Activated CD8-positive, alpha-beta memory T cell treated with anti-CD3 and anti-CD28 coated beads for 48 hours (primary cell): ENCODE data around the gene MYO3B.
"Not testable (repeated sequence)": the region's sequence is repeated elsewhere in the genome, so short reads cannot be mapped to it uniquely, and the experiment has no call there.

Experiments
- DNase-seq, 3 experiments: peaks; one replicate each; pipeline ENCODE4 v3.0.0-alpha.2; 2020; ENCODE audit warnings: low read depth in 2 of 3, low spot score in 2 of 3

The MYO3B gene

GRCh38 chr2:170332676-170333402 lies 154.9 kb downstream of the MYO3B start:
- no peak for DNase-seq

- no peak for DNase-seq
These were observed 157.4 kb downstream of the MYO3B start for GRCh38 chr2:170335351-170335750.

DNA sequence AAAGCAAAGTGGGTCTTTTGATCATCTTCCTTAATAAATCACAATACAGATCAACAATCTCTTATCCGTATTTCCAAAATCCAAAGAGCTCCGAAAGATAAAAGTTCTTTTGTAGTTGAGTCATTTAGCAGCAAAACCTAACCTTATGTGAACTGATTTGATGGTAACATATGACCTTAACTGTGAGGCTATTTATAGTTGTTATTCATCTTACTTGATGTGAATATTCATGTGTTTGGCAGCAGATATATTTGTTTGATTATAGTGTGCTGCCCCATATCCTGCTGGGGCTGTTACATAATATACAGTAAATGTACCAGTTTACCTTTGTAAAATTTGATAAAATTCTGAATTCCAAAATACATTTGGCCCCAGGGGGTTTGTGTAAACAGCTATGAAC lies 158.5 kb downstream of the MYO3B start:
- DNase-seq = no peak

DNA sequence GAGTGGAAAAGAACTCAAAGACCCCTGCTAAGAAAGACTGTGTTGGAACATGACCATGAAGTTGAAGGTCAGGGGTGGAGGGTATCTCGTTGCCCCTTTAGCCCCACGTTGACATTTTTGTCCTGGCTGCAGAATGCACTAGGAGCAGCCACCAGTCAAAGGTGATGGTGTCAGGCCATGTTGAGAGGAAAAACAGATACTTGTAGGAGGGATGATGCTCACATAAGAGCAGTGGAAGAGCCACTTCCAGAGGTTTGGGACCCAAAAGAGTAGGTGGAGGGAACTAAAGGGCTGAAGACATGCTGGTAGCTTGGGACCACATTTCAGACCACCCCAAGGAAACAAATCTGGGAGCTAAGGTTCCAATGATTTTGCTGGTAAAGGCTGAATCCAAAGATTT lies 159.0 kb downstream of the MYO3B start:
- DNase-seq = no peak

- DNase-seq = no peak
These were observed 161.4 kb downstream of the MYO3B start for GRCh38 chr2:170339322-170339721.

DNA sequence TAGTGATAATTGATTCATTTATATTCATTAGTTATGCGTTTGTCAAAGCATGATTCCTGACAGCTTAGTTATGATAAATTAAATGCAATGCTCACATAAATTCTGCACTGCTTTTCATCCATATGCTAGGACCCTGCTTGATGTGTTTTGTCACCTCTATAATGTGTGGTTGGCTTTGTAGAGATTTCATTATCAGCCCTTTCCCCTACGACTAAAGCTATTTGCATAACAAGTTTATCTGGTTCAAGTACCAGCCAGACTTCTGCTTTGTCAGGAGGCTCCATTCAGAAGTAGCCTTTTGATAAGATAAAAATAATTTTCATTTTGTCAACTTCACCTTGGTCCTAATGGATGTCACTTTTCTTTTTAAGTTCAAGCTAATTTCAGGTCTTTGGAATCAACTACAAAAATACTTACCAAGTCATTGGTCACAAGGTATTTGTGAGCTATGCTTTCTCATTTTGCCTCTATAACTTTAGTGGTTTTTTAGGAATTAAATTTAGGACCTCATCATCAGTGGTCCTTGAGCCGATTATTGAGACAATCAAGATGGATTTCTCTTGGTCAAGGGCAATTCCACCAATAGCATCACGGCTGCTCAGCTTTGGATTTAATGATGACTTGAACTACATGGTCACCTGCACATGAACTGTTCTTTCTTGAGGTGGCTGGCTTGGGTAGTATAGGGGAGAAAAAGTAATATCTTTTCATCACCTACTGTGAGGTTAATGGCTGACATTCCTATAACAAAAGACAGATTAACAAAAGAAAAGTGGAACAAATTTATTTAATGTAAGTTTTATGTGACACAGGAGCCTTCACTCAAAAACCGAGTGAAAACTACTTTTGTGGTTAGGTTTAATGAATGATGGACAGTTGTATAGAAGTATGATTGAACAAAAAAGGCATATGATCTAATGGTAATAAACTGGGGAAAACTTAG lies 162.1 kb downstream of the MYO3B start:
- no peak for DNase-seq

DNA sequence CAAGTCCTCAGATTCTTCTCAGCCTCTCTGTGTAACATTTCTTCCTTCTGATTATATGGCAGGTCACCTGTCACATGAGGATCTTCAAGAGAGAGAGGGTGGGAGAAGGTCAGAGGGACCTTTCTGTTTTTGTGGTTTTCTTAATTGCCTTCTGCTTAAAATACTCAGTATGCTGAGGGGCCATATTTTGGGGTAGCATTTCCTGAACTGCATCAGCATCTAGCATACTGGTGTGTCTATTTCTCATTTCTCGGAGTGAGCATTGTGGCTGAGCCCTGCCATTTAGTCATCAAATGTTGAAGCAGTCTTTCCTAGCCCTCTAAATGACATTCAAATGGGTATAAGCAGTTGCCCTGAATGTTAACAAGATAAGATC lies 162.7 kb downstream of the MYO3B start:
- no peak for DNase-seq

DNA sequence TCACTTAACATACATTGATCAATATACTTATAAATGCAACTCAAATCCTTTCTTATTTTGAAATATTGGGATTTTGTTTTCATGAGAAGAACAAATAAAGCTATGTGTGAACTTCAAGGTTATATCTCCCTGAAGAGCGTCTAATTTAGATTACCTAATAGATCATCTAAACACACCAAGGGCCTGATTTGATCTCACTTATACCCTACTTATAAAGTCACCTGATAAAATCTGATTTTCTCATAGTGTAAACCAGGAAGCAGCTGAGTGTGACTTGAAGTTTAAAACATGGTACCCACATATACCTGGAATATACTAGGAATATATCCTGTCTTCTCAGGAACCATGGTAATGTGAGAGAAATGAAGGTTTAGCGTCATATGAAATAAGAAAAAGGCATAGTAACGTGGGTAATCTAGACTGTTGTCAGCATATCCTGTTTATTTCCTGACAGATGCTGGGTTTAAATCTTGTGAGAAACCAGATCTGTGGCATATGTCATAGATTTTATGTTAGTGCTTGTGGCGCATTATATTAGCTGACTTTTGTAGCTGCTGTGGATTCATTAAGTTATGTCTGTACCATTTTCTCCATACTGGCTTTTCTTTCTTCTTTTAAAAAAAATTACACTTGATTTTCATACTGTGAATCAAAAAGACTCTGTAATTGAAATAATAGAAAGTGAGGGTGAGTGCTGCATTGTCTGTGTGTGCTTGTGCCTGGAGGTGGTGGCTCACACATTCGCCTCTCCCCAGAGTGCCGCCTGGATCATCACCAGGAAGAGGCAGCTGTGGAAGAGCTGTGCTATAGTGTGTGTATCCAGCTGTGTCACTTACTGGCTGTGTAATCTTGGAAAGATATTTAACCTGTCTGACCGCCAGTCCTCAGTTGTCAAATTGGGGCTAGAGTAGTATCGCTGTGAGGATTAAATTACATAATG lies 164.0 kb downstream of the MYO3B start:
- no peak for DNase-seq

GRCh38 chr2:170344663-170345346 lies 166.9 kb downstream of the MYO3B start:
- DNase-seq = no peak

- no peak for DNase-seq
These were observed 167.7 kb downstream of the MYO3B start for GRCh38 chr2:170345607-170346006.

- DNase-seq = not testable (repeated sequence)
These were observed 171.3 kb downstream of the MYO3B start for GRCh38 chr2:170349269-170349668.

DNA sequence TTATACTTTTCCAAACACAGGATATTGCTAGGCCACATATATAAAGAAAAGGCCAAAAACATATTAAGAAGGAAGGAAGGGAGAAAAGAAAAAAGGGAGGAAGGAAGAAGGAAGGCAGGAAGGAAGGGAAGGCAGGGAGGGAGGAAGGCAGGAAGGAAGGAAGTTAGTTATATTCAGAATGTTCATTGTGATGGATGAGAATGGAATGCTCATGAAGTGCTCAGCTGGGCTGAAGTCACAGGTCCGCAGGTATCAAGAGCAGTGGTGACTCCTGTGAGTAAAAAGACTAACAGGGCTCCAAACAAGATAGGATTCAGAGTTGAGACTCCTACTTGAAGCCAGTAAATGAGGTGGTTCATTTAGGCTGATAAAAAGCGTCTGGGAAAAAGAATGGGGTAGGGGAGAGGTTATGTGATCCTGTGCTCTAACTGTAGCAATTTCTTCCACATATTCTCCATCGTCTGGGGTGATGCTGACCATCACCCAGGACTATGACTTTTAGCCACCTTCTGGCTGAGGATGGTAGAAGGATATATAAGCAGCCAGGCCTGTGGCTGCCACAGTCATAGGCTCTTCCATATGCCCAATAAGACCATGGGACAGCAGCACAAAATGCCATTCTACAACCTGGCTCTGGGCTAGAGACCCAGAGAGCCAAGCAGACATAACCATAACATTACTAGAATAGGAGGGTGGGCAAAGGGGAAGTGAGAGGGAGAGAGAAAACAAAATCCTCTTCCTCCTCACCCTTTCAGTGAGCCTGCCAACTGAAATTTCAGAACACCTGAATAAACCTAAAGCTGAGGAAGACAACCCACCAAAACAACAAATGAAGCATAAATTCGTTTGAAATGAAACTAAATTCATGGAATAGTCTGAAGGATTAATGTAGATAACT lies 173.2 kb downstream of the MYO3B start:
- DNase-seq = no peak

- no peak for DNase-seq
These were observed 175.8 kb downstream of the MYO3B start for GRCh38 chr2:170353723-170354122.

DNA sequence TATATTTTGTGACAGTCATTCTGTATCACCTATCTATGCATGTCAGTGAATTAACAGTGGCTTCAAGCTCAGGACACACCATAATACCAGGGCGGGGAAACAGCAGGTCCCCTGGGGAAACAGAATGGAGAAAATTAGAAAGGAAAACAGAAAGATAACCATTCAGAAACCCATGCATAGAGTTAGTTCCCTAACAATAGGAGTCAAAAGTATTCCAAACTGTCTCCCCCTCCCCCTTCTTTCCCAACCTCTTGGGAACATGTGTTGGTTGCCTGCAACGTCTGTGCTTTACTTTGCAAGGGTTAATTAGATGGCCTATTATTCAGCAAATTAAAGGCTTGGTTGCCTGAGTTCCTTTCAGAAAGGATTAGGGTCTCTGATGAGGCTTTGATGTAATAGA lies 176.4 kb downstream of the MYO3B start:
- DNase-seq = no peak

DNA sequence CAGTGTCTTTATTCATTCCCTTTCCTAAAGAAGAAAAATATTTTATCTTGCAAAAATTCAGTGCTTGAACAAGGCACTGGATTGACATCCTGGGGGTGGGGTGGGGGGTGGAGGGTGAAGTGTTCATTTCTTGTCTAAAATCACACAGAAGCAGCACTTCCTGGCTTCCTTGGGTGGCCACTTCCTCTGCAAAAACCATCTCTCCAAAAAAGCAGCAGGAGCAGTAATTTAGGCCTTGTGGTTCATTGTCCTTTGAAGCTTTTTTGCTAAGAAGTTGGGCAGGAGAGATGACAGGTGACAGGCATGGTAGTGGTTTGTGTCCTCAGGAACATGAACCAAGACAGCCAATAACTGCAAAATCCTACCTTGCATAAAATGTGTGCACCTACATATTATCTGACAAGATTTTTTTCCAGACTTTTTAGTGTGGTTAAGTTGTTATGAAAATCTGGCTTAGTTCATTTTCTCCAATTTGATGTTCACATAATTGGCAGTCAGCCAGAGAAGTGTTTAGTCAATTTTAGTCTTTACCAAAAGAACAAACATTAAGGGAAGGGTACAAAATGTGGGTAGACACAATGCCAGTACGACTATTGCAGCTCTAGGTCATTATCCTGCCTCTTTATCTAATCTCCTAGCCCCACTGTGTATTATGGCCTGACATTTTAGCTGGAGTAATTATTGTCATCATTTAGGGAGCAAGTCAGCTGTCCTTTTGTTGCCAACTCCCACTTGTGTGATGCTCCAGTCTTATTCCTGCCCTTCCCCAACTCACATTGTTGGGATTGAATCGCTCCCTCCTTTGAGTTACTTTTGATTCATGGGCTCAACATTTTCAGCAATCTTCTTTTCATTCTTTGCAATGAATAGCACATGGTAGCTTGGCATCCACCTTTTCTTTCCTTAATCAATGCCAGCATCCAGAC lies 177.2 kb downstream of the MYO3B start:
- no peak for DNase-seq

DNA sequence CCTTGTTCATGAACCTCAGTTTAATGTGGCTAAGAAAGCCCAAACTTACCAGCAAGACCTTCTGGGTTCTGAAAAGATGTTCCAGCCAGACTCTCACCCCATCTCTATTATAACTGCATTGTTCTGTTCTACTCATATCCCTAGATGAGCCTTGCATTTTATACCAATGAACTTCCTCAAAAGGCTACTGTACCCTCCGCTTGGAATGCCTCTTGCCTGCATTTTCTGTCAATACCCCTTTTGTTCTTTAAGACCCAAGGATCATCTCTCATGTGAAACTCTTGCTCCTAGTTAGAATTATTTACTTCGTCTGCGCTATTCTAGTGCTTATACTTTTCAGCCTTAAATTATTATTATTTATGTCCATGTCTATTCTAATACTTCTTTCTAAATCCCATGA lies 181.5 kb downstream of the MYO3B start:
- no peak for DNase-seq

- DNase-seq = no peak
These were observed 182.7 kb downstream of the MYO3B start for GRCh38 chr2:170360546-170361089.
